Activated effector memory CD4-positive, alpha-beta T cell treated with Interleukin-2 at 50 U/mL for 16 hours (primary cell): ENCODE results near the gene CLDN20.
"Not testable (repeated sequence)": the region's sequence is repeated elsewhere in the genome, so short reads cannot be mapped to it uniquely, and the experiment has no call there.

Experiments
- DNase-seq: peaks from one replicate; pipeline ENCODE4 v3.0.0-alpha.2; 2020

CLDN20 gene

GRCh38 chr6:155263373-155264063 lies at the start of gene CLDN20:
Gene CLDN20, plus strand, starts transcription at chr6:155264013. Its CDS starts 11,707 bp downstream, at chr6:155275720.
- no peak for DNase-seq

GRCh38 chr6:155215906-155216305 lies 47.9 kb upstream of the CLDN20 start:
- DNase-seq: no peak

GRCh38 chr6:155216312-155217046 lies 47.3 kb upstream of the CLDN20 start:
- DNase-seq: no peak

GRCh38 chr6:155218711-155219110 lies 45.1 kb upstream of the CLDN20 start:
- DNase-seq: not testable (repeated sequence)

- DNase-seq: no peak
Measured at GRCh38 chr6:155219299-155219698, 44.5 kb upstream of the CLDN20 start.

GRCh38 chr6:155219858-155220301 lies 43.9 kb upstream of the CLDN20 start:
- DNase-seq: no peak

GRCh38 chr6:155221086-155221485 lies 42.7 kb upstream of the CLDN20 start:
- DNase-seq: no peak

- DNase-seq: no peak
Measured at GRCh38 chr6:155222506-155222905, 41.3 kb upstream of the CLDN20 start.

- DNase-seq: peak; percentile 12
Measured at GRCh38 chr6:155223646-155224451, 40.0 kb upstream of the CLDN20 start.

GRCh38 chr6:155224618-155225017 lies 39.2 kb upstream of the CLDN20 start:
- DNase-seq: no peak

- DNase-seq: no peak
Measured at GRCh38 chr6:155227046-155227445, 36.8 kb upstream of the CLDN20 start.

GRCh38 chr6:155228546-155229166 lies 35.2 kb upstream of the CLDN20 start:
- DNase-seq: no peak

GRCh38 chr6:155230975-155231374 lies 32.8 kb upstream of the CLDN20 start:
- DNase-seq: not testable (repeated sequence)

- DNase-seq: no peak
Measured at GRCh38 chr6:155232848-155233247, 31.0 kb upstream of the CLDN20 start.

- DNase-seq: no peak
Measured at GRCh38 chr6:155234167-155234566, 29.6 kb upstream of the CLDN20 start.

- no peak for DNase-seq
Measured at GRCh38 chr6:155234687-155235086, 29.1 kb upstream of the CLDN20 start.

GRCh38 chr6:155235087-155235486 lies 28.7 kb upstream of the CLDN20 start:
- no peak for DNase-seq

GRCh38 chr6:155237613-155238012 lies 26.2 kb upstream of the CLDN20 start:
- DNase-seq: no peak

- no peak for DNase-seq
Measured at GRCh38 chr6:155240905-155241600, 22.8 kb upstream of the CLDN20 start.

GRCh38 chr6:155241966-155242365 lies 21.8 kb upstream of the CLDN20 start:
- no peak for DNase-seq

GRCh38 chr6:155244434-155244833 lies 19.4 kb upstream of the CLDN20 start:
- no peak for DNase-seq

- DNase-seq: no peak
Measured at GRCh38 chr6:155245193-155245592, 18.6 kb upstream of the CLDN20 start.
